HEK293T (cell line): Measurements from ENCODE around the gene NEDD4.
A peak's percentile ranks its signal among the peaks of the same experiment; 100 is the strongest.
"Not testable (repeated sequence)": the region's sequence is repeated elsewhere in the genome, so short reads cannot be mapped to it uniquely, and the experiment has no call there.

Experiments used
- CTCF ChIA-PET: fragments of 350-600 bp; formaldehyde crosslinking; extraction: SDS; loops from one replicate; lab custom pipeline; 2021; ENCODE audit warnings: antibody characterized with exemption, inconsistent platforms; lab: Yijun Ruan, JAX
- POLR2A ChIA-PET: fragments of 350-600 bp; formaldehyde crosslinking; extraction: SDS; loops from one replicate; lab custom pipeline; 2020; ENCODE audit warnings: antibody characterized with exemption, inconsistent platforms; lab: Yijun Ruan, JAX
- DNase-seq: peaks from one replicate; pipeline ENCODE4 v3.0.0; 2012; ENCODE audit warnings: mixed read lengths; ENCODE audit errors: extremely low spot score
- ARNT ChIP-seq: fragments of 450-650 bp; IDR thresholded peaks from 2 replicates; pipeline ENCODE4 v1.6.1; 2017; ENCODE audit warnings: mild to moderate bottlenecking
- BHLHE40 ChIP-seq: fragments of 450-650 bp; IDR thresholded peaks from 2 replicates; pipeline ENCODE4 v1.6.1; 2016; ENCODE audit warnings: mild to moderate bottlenecking, moderate library complexity, borderline replicate concordance
- CTBP1 ChIP-seq: fragments of 450-650 bp; IDR thresholded peaks from 2 replicates; pipeline ENCODE4 v1.6.1; 2016; ENCODE audit warnings: borderline replicate concordance
- ELF4 ChIP-seq: fragments of 450-650 bp; IDR thresholded peaks from 2 replicates; pipeline ENCODE4 v1.6.1; 2017; ENCODE audit warnings: antibody characterized with exemption
- FOXA1 ChIP-seq: fragments of 450-650 bp; IDR thresholded peaks from 2 replicates; pipeline ENCODE4 v1.6.1; 2016; ENCODE audit warnings: mild to moderate bottlenecking
- FOXK2 ChIP-seq: fragments of 450-650 bp; IDR thresholded peaks from 2 replicates; pipeline ENCODE4 v1.6.1; 2016; ENCODE audit warnings: mild to moderate bottlenecking
- FOXM1 ChIP-seq: fragments of 450-650 bp; IDR thresholded peaks from 2 replicates; pipeline ENCODE4 v1.6.1; 2017; ENCODE audit warnings: mild to moderate bottlenecking, borderline replicate concordance
- HDGF ChIP-seq: fragments of 450-650 bp; IDR thresholded peaks from 2 replicates; pipeline ENCODE4 v1.6.1; 2017; ENCODE audit warnings: antibody characterized with exemption, borderline replicate concordance
- L3MBTL2 ChIP-seq: fragments of 450-650 bp; conservative IDR thresholded peaks from 2 replicates; pipeline ENCODE4 v1.6.1; 2016; ENCODE audit warnings: mild to moderate bottlenecking
- LEF1 ChIP-seq: fragments of 450-650 bp; IDR thresholded peaks from 2 replicates; pipeline ENCODE4 v1.6.1; 2017; ENCODE audit warnings: mild to moderate bottlenecking, borderline replicate concordance
- NFRKB ChIP-seq: fragments of 450-650 bp; IDR thresholded peaks from 2 replicates; pipeline ENCODE4 v1.6.1; 2016; ENCODE audit warnings: mild to moderate bottlenecking, moderate library complexity
- SP1 ChIP-seq: fragments of 450-650 bp; IDR thresholded peaks from 2 replicates; pipeline ENCODE4 v1.6.1; 2017
- SUZ12 ChIP-seq: fragments of 450-650 bp; IDR thresholded peaks from 2 replicates; pipeline ENCODE4 v1.6.1; 2016; ENCODE audit warnings: mild to moderate bottlenecking
- TARDBP ChIP-seq: fragments of 450-650 bp; IDR thresholded peaks from 2 replicates; pipeline ENCODE4 v1.6.1; 2016
- ZNF384 ChIP-seq: fragments of 450-650 bp; IDR thresholded peaks from 2 replicates; pipeline ENCODE4 v1.6.1; 2016
- TF ChIP-seq, protein P1 (sequence below): fragments of 450-650 bp; IDR thresholded peaks from 2 replicates; pipeline ENCODE4 v1.6.1; 2016

Gene NEDD4

DNA sequence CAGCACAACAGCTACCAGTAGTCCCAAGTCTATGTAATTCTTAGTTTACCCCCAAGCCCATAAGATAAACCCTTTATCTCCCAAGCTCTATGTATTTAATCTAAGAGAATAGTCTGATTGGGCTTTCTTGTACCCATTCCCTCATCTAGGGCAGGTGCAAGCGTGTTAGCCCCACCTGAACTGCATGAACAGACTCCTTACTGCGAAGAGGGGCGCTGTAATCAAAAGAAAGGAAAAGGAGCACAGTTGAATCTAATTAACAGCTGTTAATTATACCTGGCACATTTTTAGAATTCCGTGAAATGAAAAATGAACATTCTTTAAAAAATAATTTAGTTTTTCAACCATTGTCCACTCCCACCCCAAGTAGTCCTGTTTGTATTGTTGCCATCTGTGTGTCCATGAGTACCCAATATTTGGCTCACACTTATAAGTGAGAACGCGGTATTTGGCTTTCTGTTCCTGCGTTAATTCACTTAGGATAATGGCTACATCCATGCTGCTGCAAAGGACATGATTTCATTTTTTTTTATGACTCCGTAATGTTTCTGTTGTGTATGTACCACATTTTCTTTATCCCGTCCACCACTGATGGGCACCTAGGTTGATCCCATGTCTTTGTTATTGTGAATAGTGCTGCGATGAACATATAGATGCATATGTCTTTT is 26.5 kb upstream of the NEDD4 start:
- TF ChIP-seq FOXK2 (no peak), L3MBTL2 (no peak), SP1 (no peak), LEF1 (no peak), FOXA1 (no peak)

DNA sequence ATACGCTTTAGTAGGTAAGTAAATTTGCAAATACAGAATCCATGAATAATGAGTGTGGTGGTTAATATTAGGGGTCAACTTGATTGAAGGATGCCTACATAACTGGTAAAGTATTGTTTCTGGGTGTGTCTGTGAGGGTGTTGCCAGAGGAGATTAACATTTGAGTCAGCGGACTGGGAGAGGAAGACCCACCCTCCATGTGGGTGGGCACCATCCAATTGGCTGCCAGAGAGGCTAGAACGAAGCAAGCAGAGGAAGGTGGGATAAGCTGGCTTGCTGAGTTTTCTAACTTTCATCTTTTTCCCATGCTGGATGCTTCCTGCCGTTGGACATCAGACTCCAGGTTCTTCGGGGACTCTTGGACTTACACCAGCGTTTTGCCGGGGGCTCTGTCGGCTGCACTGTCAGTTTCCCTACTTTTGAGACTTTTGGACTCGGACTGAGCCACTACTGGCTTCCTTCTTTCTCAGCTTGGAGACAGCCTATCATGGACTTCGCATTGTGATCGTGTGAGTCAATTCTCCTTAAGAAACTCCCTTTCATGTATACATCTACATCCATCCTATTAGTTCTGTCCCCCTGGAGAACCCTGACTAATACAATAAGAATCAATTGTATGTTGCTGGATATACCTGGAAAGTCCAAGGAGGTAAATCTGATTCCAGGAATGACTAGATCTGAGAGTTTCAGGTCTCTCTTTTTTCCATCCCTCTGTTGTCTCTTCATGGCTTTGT is 25.8 kb upstream of the NEDD4 start:
- DNase-seq, result no peak
- ChIA-PET POLR2A (interaction anchor here (0.7 to 1.7 kb wide), 5 partner anchors 19 to 25 kb away, joined by 3 to 6 read pairs (median 4); no protein-coding TSS in a partner anchor), CTCF (interaction anchor here (1.2 to 2.2 kb wide), 2 partner anchors 40 to 124 kb away, joined by 3 to 7 read pairs; no protein-coding TSS in a partner anchor)
- no peak for TF ChIP-seq HDGF
- TF ChIP-seq ZNF384, result no peak
- TF ChIP-seq ELF4, result no peak
- no peak for TF ChIP-seq SUZ12
- TF ChIP-seq ARNT, result no peak
- TF ChIP-seq CTBP1, result no peak
- no peak for TF ChIP-seq FOXK2
- TF ChIP-seq, protein P1, sequence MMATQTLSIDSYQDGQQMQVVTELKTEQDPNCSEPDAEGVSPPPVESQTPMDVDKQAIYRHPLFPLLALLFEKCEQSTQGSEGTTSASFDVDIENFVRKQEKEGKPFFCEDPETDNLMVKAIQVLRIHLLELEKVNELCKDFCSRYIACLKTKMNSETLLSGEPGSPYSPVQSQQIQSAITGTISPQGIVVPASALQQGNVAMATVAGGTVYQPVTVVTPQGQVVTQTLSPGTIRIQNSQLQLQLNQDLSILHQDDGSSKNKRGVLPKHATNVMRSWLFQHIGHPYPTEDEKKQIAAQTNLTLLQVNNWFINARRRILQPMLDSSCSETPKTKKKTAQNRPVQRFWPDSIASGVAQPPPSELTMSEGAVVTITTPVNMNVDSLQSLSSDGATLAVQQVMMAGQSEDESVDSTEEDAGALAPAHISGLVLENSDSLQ, result no peak
- TF ChIP-seq FOXM1, result no peak
- TF ChIP-seq BHLHE40, result no peak
- no peak for TF ChIP-seq TARDBP

More for the DNA sequence above, 26.5 kb upstream of the NEDD4 start:
- ChIA-PET CTCF (interaction anchor here (2.2 kb wide), 1 partner anchor 39 kb away, joined by 7 read pairs; no protein-coding TSS in a partner anchor), POLR2A (interaction anchor here (1.1 to 1.7 kb wide), 4 partner anchors 19 to 23 kb away, joined by 3 to 6 read pairs (median 4); no protein-coding TSS in a partner anchor)
- DNase-seq, result no peak

DNA sequence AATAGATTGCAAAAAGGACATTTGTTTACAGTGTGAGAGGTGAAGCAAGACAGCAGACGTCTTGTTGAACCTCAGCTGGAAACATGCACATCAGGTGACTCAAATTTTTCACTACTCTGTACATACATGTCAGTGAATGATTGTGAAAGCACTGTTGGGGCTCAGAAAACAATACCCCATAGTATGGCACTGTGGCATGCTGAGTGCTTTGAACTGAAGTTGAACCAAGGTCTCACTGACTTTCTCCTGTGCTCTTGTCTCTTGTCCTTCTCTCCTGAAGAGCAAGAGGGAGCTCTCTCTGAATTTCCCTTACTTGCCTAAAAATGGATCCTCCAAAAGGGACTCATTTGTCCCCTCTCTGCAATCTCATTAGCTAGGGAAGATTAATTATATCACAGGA is 24.5 kb upstream of the NEDD4 start:
- TF ChIP-seq ARNT (no peak), SUZ12 (no peak), FOXM1 (no peak), CTBP1 (no peak), FOXA1 (no peak), L3MBTL2 (no peak), NFRKB (no peak), ZNF384 (no peak), TARDBP (no peak), ELF4 (no peak), SP1 (no peak), LEF1 (no peak), BHLHE40 (no peak), HDGF (no peak), FOXK2 (no peak)
- TF ChIP-seq, protein P1, result no peak
- peak; percentile 6 for DNase-seq
- ChIA-PET CTCF (interaction anchor here (0.6 to 2.2 kb wide), 15 partner anchors 9 to 438 kb away, joined by 3 to 8 read pairs (median 3); partner anchors contain the start of gene NEDD4), POLR2A (interaction anchor here (0.7 to 1.7 kb wide), 2 partner anchors 17 to 227 kb away, joined by 3 to 4 read pairs; no protein-coding TSS in a partner anchor)

DNA sequence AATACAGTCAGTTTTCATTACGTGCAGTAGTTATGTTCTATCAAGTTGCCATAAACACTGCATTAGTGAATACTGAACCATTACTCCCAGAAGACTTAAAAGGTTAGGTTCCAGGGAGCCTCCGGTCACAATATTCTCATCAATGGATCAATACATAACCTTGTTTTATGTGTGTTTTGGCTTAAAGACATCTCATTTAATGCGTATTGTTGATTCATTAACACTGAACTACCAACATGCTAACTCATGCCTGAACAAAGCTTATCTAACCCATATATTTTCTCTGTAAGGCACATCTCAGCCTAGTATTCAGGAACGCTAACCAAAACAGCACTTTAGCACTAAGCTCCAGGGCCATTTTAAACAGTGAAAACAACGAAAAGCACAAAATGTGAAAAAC is 24.1 kb upstream of the NEDD4 start:
- no peak for DNase-seq
- no peak for TF ChIP-seq FOXM1
- TF ChIP-seq SUZ12, result no peak
- no peak for TF ChIP-seq LEF1
- TF ChIP-seq ARNT, result no peak
- TF ChIP-seq ELF4, result no peak
- TF ChIP-seq, protein P1, result no peak
- no peak for TF ChIP-seq L3MBTL2
- TF ChIP-seq BHLHE40, result no peak
- no peak for TF ChIP-seq FOXA1
- TF ChIP-seq TARDBP, result no peak
- CTCF ChIA-PET, result interaction anchor here (0.6 to 1.1 kb wide), 7 partner anchors 9 to 438 kb away, joined by 3 to 8 read pairs (median 3); no protein-coding TSS in a partner anchor
- POLR2A ChIA-PET, result no interaction called here

DNA sequence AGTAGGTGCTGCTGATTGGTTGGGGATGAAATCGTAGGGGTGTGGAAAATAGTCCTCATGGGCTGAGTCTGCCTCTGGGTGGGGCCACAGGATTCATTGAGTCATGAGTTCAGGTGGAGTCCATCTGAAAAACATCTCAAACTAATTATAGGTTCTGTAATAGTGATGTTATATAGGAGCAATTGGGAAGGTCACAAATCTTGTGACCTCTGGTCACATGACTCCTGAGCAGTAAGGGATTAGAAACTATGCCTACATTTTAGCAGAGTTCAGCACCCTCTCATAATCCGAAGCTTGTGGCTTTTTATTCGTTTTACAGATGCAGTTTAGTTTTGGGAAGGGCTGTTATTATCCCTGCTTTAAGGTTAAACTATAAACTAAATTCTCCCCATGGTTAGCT is 22.9 kb upstream of the NEDD4 start:
- ChIA-PET CTCF (no interaction called here), POLR2A (no interaction called here)
- TF ChIP-seq L3MBTL2 (no peak), SUZ12 (no peak), TARDBP (no peak), HDGF (no peak), FOXA1 (no peak)
- TF ChIP-seq, protein P1, result no peak
- DNase-seq, result no peak

DNA sequence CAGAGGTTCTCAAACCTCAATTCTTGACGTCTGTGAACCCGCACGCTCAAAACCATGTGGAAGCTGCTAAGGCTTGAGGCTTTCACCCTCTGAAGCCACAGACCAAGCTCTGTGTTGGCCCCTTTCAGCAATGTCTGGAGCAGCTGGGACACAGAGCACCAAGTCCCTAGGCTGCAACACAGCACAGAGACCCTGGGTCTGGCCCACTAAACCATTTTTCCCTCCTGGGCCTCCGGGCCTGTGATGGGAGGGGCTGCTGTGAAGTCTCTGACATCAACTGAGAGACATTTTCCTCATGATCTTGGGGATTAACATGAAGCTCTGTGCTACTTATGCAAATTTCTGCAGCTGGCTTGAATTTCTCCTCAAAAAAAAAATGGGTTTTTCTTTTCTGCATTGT is 21.3 kb upstream of the NEDD4 start:
- no peak for DNase-seq
- POLR2A ChIA-PET, result no interaction called here
- CTCF ChIA-PET, result no interaction called here
- TF ChIP-seq FOXA1, result no peak
- no peak for TF ChIP-seq ZNF384
- TF ChIP-seq CTBP1, result no peak

DNA sequence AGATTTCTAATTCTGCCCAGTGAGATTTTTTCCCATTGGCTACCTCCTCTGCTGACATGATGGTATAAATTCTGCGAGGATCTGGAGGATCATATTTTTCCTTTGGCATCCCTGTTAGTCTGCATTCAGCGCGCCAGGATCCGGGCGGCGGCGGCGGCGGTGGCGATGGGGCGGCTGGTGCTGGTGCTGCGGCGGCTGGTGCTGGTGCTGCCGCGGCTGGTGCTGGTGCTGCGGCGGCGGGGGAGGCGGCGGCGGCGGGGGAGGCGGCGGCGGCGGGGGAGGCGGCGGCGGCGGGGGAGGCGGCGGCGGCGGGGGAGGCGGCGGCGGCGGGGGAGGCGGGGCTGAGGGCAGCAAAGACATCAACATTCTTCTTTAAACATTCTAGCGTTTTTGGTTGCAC is 13.6 kb upstream of the NEDD4 start:
- peak; percentile 11 for DNase-seq
- POLR2A ChIA-PET, result not testable (repeated sequence)
- CTCF ChIA-PET, result interaction anchor here (0.9 to 1.4 kb wide), 3 partner anchors 11 to 238 kb away, joined by 4 read pairs; no protein-coding TSS in a partner anchor

DNA sequence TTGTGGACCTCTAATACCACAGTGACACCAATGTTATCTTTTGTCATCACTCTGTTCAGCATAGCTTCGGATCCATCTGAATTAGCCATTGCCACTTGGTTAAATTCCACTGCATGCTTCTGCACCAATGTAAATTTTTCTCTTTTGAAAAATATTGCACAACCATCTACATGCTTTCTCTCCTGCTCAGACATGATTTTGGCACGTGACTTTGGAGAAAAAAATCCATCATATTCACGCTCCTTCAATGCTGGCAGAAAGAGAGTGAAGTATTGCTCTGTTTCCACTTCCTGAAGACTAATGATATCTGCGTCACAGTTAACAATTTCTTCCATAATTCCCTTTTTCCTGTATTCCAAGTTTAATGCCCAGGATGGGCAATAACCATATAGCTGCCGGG is 13.0 kb upstream of the NEDD4 start:
- DNase-seq, POLR2A ChIA-PET: not testable (repeated sequence)

DNA sequence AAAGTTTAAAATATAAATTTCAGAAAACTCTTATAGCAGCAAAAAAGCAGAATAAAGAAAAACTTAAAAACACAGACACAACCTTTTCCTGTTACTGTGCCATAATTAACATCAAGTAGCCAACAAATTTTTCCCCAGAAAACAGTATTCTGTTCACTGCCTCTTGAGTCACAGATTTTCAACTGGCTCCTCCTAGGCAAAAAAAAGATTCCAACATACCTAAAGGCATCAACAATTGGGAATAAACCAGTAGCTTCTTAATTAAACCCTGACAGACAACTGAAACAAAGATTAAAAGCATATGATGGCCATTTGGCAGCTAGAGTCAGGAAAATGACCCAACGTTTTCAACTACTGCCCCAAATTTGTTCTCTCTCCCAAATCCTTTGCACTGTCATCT is 10.9 kb upstream of the NEDD4 start:
- DNase-seq, CTCF ChIA-PET, POLR2A ChIA-PET: not testable (repeated sequence)

More for the DNA sequence above, 13.0 kb upstream of the NEDD4 start:
- CTCF ChIA-PET, result interaction anchor here (0.9 to 1.4 kb wide), 3 partner anchors 12 to 239 kb away, joined by 4 read pairs; no protein-coding TSS in a partner anchor

DNA sequence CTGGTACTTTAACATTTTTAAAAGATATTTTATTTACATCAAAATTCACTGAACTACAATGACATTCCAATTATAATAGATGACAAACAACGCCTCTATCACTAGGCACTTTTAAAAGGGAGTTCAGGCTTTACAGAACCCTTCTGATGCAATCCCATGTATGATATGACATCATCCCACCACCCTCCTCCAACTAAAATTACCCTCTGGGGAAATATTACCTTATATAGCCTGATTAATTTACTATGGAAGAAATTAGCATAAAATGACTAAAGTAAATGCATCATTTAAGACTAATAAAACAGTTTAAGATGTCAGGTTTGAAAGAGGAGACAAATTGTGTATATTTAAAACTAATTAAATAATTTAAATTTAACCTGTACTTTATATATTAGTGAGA is 10.4 kb upstream of the NEDD4 start:
- POLR2A ChIA-PET, CTCF ChIA-PET, DNase-seq: not testable (repeated sequence)
